SH-SY5Y (cell line): ENCODE measurements around the gene NINL.

Source experiments
- GATA2 ChIP-seq: IDR thresholded peaks from 2 replicates; pipeline ENCODE4 v1.6.1; 2011; ENCODE audit warnings: mild to moderate bottlenecking, low read depth, low read length
- GATA3 ChIP-seq: IDR thresholded peaks from 2 replicates; pipeline ENCODE4 v1.6.1; 2011; ENCODE audit warnings: low read depth, mild to moderate bottlenecking, low read length, moderate library complexity

GRCh38 chr20:25546048-25546447 lies 39.3 kb downstream of the NINL start:
- TF ChIP-seq GATA3 (no peak), GATA2 (no peak)
